NCI-H187 (cell line): ENCODE results near the gene ZNF488.

ENCODE experiments used
- DNase-seq, 2 experiments: peaks; one replicate each; lab custom pipeline; 2025; lab: John Stamatoyannopoulos, UW

The ZNF488 gene

GRCh38 chr10:47348661-47349470 lies 35.2 kb downstream of the ZNF488 start:
- no peak for DNase-seq

DNA sequence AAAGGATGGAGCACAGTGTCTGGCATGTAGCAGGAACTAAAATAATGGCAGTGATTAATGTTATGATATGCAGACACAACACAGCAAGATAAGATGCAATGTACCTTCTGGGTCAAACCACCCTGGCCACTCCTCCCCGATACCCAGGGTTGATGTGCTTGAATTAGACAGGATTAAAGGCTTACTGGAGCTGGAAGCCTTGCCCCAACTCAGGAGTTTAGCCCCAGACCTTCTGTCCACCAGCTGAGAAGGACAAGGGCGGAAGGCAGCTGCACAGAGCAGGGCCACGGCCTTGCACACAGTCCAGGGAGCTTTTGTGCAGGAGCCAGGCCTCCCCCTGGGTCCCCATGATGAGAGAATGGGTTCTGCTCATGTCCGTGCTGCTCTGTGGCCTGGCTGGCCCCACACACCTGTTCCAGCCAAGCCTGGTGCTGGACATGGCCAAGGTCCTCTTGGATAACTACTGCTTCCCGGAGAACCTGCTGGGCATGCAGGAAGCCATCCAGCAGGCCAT lies 35.9 kb downstream of the ZNF488 start, which contains the start of gene RBP3:
Gene RBP3 (plus strand): TSS at position 226 of the 514 bp plus-strand sequence. CDS start 122 bp downstream, at position 348.
- DNase-seq: no peak

DNA sequence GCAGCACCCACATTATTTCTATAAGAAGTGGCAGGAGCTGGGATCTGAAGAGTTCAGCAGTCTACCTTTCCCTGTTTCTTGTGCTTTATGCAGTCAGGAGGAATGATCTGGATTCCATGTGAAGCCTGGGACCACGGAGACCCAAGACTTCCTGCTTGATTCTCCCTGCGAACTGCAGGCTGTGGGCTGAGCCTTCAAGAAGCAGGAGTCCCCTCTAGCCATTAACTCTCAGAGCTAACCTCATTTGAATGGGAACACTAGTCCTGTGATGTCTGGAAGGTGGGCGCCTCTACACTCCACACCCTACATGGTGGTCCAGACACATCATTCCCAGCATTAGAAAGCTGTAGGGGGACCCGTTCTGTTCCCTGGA lies 36.8 kb downstream of the ZNF488 start:
- DNase-seq: no peak

- peak in 1 of 2 experiments; percentile 3 for DNase-seq
These were observed 37.4 kb downstream of the ZNF488 start for GRCh38 chr10:47346581-47347302.

GRCh38 chr10:47344996-47345870 lies 38.9 kb downstream of the ZNF488 start:
- DNase-seq: no peak

- DNase-seq: peak in 1 of 2 experiments; percentile 2
These were observed 43.4 kb downstream of the ZNF488 start for GRCh38 chr10:47340608-47341170.

- no peak for DNase-seq
These were observed 44.1 kb downstream of the ZNF488 start for GRCh38 chr10:47339759-47340607.

DNA sequence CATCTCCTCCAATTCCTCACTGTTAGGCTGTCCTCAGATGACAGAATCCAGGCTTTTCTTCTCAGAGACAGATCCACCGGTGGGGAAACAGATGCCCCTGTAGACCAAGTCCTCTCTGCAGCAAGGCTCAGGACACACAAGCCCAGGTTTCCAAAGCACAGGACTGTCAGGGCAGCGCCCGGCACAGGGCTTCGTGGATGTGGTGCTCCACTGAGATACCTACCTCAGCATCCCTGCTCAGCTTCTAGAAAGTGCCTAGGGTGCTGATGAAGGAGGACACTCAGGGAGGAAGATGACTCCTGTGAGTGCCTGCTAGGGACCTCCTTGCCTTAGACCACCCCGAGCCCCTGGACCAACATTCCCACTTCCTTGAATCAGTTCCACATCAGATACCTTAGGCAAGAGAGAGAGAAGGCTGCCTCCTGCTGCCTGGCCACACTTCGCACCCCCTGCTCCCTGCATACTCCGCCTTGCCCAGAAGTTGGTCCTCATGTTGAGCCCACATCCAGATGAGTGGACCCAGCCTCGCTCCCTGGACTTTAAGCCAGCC lies 44.8 kb downstream of the ZNF488 start:
- DNase-seq: no peak

DNA sequence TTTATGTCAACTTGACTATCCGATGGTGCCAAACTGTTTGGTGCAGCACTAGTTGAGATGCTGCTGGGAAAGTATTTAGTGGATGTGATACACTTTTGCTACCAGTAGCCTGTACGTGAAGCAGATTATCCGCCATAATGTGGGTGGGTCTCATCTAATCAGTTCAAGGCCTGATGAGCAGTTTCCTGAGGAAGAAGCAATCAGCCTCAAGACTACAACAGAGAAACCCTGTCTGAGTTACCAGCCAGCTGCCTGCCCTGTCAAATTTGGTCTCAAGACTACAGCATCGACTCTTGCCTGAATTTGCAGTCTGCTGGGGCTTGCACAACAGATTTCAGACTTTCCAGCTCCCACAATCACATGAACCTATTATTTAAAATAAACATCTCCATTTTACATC lies 46.8 kb downstream of the ZNF488 start:
- DNase-seq: no peak

DNA sequence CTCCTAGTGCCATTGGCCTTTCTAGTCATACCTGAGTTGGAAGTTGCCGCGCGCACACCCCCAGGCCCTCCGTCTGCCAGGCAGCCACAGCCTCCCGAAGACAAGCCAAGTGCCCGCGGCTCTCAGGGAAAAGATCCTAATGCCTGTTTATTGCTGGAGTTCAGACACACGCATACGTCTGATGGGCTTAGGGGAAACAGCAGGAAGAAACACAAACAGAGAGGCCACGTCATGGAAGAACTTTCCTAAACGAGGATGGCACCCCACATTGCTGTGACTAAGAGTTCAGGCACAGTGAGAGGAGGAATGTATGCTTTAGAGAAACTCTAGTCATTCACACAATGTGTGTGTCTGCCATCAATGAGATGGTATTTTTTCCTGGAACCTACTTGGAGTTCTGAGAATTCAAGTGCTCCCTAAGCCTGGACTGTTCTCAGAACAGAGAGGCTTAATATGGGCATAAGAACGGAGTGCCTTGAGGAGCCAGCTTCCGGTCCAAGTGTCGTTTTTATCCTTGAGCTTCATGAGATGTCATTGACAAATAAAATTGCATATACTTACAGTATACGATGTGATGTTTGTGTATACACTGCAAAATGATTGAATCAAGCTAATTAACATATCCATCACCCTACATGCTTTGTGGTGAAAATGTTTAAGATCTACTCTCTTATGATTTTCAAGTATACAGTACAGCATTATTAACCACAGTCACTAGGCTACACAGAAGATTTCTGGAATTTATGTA lies 47.5 kb downstream of the ZNF488 start:
- no peak for DNase-seq

DNA sequence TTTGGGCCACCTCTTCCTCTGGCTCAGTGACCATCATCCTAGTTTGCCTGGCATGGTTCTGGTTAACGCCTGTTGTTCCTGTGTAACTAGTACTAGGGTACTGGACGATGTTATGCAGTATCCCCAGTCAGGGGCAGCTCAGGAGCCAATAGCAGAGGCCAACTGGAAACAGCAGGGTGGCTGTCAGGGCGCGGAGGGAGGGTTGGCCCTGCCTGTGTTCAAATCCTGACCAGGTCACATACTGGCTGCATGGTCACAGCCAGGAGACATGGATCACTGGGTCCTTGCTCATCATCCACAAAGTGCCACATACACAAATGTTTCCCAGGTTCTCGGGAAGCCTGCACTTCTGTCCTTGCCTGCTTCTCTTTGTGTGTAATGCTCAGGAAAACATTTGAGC lies 48.2 kb downstream of the ZNF488 start:
- no peak for DNase-seq

- no peak for DNase-seq
These were observed 49.4 kb downstream of the ZNF488 start for GRCh38 chr10:47334466-47335295.

DNA sequence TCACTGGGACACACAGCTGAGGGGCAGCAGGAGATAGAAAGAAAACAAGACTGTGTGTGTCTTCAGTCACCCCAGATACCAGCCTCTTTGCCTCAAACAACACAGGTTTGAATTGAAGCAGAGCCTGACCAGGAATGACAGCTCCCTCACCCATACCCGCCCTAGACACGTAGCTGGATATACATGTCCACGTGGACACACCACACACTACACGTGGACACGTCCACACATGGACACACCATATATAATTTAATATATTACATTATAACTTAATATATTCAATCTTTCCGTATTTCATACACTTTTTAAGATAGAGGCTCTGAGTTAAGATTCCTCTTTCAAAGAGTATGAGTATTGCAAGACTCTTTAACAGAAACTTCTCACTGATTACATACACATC lies 50.6 kb downstream of the ZNF488 start:
- no peak for DNase-seq

DNA sequence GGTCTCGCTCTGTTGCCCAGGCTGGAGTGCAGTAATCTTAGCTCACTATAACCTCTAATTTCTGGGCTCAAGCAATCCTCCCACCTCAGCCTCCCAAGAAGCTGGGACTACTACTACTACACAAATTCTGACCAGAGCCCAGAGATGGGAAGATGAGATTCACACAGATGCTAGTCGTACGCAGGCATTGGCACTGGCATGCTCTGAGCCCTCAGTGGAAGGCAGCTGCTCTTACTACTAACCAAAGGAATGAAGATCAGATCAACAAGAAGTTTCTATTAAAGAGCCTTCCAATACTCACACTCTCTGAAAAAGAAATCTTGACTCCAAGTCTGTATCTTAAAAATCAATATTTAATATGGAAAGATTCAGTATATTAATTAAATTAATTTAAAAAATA lies 51.1 kb downstream of the ZNF488 start:
- no peak for DNase-seq

DNA sequence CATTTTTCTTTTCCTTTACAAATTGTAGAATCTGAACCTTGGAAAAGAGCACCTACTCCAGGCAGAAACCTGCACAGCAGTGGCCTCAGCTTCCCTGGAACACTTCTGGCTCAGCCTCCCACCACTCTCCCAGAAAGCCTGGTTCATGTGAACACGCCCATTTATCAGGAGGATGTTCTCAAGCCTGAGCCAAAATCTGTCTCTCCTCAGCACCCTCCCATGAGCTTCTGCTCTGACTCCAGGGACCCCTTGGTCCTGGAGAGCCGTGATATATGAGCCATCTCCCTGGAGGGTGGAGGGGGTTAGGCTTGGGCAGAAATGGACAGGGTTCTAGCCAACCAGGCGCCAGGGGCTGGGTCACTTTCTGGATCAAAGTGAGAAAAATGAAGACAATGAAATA lies 51.7 kb downstream of the ZNF488 start:
- no peak for DNase-seq

GRCh38 chr10:47331954-47332353 lies 52.1 kb downstream of the ZNF488 start:
- DNase-seq: no peak

- no peak for DNase-seq
These were observed 52.6 kb downstream of the ZNF488 start for GRCh38 chr10:47331491-47331890.

DNA sequence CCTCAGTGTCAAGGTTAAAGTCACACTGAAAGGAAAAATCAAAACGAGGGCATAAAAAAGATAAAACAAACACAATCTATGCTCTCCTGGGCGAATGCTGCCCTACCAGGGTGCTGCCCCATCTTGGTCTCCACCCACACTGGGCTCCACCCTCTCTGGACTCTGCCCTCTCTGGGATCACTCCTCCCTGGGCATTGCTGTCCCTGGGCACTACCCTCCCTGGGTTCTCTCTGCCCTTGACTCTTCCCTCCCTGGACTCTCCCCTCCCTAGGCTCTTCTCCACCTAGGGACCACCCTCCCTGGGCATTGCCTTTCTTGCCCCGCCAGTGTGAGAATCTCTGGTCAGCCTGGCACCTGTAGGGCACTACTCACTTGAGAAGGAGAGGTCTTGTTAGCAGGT lies 53.3 kb downstream of the ZNF488 start:
- no peak for DNase-seq

- no peak for DNase-seq
These were observed 53.7 kb downstream of the ZNF488 start for GRCh38 chr10:47330366-47330765.
